NCI-H128 (cell line): Measurements from ENCODE around the gene C16orf96.

Source experiments
- DNase-seq: peaks from one replicate; lab custom pipeline; 2025; ENCODE audit not compliant: unreplicated experiment; lab: John Stamatoyannopoulos, UW

Gene C16orf96

DNA sequence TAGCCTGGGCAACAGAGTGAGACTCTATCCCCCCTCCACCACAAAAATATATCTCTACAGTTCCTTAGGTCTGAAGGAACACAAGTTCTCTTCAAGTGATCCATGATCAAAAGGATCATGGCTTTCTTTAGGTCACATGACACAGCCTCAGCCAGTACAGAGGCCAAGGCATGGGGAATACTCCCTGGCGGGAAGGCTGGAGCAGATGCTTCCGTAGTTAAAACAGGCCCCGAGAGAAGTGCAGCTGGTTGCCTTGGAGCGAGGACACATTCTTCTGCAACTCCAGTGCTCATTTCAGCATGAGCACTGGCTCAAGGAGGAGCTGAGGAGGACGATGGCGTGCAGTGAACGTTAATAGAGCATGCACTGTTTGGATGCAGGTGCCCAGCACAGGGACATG is 31.1 kb upstream of the C16orf96 start:
- DNase-seq, result no peak

DNA sequence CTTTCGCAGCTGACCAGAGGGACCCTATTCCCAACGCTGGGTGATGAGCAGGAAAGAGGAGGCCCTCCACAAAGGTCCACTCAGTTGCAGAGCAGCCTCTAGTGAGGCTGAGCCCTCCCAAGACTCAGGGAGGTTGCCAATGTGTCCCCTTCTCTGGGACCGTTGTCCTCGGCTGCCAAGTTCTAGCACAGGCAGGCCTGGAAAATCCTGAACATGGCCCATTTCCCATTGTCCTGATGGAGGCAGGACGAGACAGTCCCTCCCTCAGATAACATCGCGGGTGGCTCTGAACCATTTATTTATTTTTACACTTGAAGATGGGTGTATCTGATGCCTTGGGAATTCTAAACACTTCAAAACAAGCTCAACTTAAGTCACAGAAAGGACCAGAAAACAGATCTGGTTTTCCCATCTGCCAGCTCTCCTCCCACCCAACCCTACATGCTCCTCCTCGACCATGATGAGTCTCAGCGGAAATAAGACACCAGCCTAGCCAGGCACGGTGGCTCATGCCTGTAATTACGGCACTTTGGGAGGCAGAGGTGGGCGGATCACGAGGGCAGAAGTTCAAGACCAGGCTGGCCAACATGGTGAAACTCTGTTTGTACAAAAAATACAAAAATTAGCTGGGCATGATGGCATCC is 30.4 kb upstream of the C16orf96 start:
- DNase-seq, result no peak

DNA sequence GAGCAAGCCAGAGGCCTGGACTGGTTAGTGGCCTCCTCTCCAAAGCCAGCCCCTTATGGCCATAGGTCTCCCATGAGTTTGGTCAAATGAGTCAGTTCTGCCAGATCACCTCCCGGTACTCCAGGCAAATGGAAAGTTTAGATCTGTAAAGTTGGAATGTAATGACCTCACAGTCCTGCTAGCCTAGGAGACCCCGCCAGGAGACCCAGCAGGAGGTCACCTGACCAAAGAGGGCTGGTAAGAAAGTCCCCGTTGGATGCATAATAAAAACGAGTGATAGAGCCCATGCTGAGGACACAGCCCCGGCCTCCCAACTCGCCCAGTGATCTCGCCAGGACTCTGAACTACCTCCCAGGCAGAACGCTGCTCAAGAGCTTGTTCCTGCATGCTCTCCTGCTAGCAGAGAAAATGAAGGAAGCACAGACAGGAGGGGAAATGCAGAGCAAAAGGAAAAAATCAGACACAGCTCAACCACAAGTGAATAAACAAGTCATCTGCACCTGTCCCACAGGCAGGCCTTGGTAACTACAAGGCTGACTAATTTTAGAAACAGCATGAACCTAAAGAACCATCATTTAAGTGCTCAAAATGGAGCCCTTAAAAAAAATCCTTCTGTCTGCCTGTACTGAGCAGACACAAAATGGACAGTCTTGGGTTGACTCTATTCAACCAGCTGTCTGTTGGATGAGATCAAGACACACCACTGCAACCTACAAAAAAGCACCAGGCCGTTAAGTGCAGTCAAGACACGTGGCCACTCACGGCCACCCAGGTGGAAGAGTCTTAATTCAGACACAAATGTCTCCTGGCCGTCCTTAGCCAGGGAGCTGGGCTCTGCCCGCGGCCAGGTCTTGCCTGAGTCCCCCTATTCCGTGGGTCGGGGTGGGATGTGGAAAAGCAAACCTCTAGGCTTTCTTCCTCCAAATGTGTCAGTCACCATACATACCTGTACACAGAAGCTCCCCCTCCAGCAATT is 26.8 kb upstream of the C16orf96 start:
- DNase-seq, result no peak

DNA sequence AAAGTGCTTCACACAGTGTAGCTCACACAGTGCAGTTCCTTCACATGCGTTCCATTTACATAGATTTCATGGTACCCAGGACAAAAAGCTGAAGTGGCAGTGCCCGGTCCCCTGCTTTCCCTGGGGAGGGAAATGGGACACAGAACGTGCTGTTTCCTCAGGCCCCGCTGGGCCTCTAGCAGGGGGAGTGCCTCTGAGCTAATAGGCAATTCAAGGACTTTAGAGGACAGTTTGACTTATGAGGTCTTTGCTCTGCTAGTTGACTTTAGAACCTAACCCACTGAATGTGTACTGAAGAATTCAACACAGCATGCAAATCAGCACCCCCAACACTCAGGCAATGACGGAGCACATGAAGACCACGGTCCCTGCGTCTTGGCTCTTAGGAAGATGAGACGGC is 24.3 kb upstream of the C16orf96 start:
- no peak for DNase-seq

DNA sequence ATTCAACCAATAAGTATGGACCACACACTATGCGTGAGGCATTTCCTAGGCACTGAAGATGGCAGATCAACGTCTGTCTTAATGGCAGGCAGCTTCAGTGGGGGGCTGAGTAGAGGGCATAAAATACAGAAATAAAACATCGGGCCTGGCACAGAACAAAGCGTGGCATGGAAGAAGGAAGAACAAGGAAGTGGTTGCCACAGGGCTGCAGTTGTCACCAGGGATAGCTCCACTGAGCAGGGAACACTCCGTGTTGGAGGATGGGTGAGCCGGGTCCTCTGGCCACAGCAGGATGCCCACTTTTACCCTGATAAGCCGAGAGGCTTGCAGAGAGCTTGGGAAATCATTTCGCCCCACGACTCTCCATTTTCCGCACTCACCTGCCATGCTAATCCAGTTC is 23.9 kb upstream of the C16orf96 start:
- no peak for DNase-seq

DNA sequence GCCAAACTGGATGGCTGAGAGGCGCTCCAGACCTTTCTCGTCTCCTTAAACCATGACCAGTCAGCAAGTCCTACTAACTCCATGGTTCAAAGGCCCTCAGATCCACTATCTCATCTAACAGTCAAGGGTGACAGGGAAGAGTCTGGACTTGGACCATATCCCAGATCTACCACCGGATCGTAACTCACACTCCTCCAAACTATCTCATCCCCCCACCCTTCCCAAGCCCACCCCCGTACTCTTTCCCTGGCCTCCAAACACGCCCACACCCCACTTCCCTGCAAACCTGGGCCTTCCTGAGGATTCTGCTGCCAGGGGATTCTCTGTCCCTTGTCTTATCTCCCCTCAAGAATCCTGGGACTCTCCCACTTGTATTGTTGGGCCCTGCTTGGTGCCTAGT is 22.6 kb upstream of the C16orf96 start:
- DNase-seq, result no peak

DNA sequence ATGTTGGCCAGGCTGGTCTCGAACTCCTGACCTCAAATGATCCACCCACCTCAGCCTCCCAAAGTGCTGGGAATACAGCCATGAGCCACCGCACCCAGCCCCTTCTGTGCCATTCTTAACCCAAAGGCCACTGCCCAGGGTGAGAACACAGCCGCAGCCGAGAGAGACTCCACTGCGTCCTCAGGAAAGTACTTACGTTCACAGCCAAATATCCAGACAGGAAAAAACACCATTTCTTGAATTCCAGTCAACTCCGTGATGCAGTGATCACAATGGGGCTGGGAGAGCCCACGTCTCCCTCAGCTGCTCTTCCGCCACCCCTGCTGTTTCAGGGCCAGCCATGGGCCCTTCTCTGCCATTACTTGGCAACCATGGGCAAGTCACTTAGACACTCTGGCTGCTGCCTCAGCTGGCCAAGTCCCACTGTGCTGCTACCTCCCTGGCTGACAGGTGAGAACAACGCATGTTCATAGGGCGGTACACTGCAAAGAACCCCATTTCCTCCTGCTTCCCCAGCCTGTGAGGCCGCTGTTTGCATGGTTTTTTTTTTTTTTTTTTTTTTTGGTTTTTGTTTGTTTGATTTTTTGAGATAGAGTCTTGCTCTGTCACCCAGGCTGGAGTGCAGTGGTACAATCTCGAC is 21.9 kb upstream of the C16orf96 start:
- no peak for DNase-seq

DNA sequence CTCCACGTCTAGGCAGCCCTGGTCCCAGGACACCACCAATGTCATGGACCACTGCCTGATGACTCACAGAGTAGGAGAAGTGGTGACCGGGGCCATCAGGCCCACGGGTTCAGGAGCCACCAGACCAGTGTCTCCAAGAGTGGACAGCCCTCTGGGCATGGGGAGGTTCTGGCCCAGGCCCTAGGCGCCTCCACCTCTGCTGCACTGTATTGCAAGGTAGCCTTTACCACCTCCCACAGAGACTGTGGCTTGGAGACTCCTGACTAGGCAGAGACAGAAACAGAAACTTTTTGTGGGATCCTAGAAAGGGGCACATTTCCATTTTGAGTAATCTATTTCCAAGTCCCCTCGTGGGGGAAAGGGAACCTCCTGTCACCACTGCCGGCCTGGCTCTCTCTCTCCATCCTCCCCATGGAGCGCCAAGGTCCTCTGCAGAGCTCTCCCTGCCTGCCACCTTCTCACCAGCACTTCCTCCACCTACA is 20.5 kb upstream of the C16orf96 start:
- no peak for DNase-seq

DNA sequence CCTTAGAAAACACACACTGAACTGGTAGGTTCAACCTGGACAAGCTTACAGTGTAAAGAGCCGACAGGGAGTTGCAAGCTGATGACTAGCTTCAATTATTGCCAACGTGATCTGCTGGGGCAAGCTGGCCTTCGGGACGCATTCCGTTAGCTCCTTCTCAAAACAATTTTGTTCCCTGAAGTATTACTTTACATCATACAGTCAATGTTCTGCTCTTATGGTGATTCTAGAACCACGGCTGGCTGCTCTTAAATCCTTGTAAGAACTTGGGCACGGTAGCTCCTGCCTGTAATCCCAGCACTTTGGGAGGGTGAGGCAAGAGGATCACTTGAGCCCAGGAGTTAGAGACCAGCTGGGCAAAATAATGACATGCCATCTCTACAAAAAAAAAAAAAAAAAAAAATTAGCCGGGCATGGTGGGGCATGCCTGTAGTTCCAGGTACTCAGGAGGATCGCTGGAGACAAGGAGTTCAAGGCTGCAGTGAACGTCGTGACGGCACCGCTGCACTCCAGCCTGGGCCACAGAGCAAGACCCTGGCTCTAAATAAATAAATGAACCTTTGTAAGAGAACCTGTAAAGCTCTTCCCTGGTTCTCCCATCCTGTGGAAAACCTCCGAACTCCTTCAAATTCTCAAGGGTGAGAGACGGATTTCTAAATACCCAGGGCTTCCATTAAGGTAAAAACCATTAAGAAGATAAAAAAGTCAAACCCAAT is 19.6 kb upstream of the C16orf96 start:
- DNase-seq, result no peak

DNA sequence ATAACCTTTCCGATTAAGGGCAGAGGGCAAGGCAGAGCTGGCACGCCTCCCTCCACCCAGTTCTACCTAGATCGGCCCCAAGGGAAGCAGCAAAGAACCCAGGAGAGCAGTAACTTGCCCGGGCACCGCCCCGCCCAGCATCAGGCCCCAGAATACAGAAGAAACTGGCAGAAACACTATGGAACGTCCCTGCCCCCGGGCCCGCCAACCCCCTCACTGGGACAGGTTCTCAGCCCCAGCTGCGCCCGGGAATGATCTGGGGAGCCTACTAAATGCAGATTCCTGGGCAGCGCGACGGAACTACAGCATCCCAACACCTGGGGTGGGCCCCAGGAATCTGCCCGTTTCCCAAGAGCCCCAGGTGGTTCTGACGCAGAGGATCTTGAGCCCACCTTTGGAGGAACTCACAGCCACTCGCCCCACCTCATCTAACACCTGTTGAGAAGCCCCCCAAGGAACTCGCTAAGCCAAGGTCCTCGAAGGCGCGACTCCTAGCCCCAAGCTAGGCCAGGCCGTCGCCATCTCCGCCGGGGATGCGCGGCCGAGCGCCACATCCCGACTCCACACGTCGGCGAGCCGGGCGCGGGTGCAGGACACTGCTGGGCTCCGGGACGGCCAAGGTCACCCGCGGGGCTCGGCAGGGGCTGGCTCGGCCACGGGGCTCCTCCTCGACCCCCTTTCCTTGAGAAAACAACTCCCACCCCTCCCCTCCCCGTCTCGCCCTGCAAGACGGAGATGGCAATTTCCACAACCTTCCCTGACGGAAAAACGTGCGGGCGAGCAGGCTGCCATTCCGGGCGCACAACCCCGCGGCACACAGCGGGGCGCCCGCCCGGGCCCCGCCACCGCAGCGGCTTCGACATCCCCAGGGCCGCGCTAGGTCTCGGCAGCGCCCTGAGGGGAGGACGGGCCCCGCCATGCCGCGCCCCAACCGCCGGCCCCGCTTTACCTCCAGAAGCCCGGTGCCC is 18.5 kb upstream of the C16orf96 start:
- no peak for DNase-seq

DNA sequence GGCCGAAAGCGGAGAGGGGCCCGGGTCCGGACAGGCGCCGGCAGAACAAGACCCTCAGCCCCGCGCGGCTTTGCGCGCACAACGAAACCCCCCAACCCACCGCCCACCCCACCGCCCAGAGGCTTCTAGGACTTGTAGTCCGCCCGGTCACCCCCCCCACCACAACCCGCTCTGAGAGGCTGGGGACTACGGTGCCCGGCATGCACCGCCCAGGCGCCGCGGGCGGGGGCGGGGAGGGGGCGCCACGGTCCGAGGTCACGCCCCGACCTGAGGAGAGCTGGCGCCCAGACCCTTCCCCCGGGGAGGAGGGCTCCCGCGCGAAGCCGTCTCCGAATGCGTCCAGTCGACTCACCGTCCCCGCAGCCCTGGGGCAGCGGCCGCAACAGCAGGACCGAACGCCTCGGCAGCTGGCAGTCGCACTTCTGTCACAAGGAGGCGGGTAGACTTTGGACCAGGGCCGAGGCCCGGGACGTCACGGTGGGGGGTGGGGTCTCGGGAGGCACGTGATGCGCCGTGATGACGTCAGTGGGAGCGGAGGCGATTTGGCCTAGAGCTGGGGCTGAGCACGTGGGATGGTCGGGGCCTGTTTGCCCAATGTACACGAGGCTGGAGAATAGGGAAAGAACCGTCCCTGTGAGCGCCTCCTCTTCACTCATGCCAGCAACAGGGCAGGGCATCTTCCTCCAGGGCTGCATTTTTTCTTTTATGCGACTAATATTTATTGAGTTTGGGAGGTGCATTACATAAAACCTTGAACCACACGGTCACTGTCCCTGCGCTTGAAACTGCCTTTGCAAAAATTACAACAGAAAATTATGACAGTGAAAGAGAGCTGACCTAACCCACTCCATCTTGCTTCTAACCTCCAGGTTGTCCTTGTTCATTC is 17.5 kb upstream of the C16orf96 start, which contains the start of gene CDIP1:
Gene CDIP1, minus strand, starts transcription at position 424 of the 886 bp plus-strand sequence. CDS start 24,643 bp downstream, outside the sequence.
- peak; percentile 72 for DNase-seq

DNA sequence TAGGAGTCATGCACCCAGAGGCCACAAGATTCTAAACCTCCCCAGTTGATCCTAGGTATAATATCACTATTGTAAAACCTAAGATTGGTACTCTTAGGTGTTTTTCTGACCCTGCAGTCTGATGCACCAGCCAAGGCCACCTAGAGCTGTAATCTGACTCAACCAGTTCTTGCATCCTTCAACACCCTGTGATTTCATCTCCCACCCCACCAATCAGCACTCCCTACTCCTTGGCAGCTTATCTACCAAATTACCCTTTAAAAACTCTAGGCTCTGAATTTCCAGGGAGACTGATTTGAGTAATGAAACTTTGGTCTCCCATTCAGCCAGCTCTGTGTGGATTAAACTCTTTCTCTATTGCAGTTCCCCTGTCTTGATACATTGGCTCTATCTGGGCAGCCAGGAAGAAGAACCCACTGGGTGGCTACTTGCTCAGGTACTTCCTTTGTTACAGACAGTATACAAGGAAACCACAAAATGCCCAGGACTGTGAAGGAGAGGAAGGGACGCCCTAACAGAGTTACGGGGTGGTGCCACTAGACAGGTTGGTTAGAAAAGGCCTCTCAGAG is 16.3 kb upstream of the C16orf96 start:
- DNase-seq, result no peak

DNA sequence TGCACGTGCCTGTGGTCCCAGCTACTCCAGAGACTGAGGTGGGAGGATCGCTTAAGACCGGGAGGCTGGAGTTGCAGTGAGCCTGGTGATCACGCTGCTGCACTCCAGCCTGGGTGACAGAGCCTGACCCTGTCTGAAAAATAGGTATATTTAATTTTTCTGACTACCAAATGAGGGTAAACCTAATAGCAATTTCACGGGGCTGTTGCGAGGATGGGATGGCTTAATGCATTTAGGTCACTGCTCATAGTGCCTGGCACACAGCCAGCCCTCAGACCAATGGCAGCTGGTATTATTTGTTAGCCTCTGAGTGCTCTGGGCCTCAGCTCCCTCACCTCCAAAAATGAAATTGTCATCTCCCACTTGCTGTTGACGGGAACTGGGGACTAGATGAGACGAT is 11.7 kb upstream of the C16orf96 start:
- DNase-seq, result no peak

DNA sequence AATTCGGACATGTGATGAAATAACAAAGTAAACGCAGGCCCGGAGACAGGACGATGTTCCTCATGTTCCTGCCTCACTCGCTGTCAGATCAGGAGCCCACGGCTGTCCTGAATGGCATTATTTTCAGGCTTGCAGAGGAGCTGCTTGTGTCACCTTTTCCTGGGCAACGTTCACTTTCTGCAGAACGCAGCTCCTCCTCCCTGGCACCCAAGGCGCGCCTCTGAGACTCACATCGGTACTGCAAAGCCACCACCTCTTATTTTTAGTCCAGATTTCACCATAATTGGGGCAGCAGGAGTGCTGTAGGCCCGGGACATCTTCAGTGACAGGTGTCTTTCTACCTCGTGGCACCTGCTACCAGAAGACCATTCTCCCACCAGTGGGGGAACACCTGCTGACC is 8.0 kb upstream of the C16orf96 start:
- DNase-seq, result no peak

DNA sequence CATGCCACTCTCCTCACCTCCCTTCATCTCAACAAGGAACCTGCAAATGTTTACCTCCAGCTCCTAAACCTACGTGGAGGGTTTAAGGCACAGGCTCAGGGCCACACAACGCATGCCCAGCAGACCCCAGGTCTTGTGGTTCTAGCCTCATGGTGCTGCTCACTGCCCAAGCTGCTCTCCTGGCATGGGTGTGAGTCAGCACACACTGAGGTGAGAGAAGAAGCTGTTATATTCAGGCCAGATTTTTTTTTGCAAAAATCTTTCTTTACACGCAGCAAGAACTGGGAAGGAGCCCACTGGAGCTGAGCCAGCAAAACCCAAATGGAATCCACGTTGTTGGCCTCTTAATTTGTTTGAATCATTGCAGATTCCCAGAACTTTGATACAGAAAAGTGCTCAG is 5.5 kb upstream of the C16orf96 start:
- DNase-seq, result no peak

DNA sequence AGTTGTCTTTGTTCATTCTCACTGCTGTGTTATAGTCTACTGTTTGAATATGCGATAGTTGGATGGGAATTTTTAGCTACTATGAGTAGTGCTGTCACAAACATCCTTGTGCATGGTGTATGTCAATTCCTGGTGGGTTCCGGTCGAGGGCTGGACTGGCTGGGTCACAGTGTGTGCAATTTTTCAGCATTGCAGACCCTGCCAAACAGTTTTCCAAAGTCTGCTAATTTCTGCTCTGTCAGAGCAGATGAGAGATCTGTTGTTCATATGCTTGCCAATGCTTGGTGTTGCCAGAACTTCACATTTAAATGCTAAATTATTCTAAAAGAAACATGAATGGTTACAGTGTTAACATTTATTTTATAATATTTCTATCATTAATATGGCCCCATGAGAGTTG is 3.6 kb upstream of the C16orf96 start:
- DNase-seq, result no peak

DNA sequence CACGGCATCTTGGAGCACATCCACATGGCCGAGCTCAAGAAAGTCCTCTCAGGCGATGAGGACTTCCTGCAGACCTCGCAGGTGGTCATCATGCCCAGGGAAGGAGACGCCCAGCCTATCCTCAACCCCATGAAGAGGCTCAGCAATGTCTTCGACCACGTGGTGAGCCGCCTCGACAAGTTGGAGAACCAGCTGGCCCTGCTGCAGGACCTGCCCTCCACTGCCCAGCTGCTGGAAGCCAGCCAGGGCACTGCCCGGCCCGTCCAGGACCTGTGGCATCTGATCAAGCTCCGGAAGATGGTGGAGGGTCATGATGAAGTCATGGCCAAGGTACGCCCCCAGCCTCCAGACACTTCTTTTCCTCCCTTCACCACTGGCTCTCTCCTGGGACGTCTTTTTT is 440 bp downstream of the C16orf96 start:
- no peak for DNase-seq

DNA sequence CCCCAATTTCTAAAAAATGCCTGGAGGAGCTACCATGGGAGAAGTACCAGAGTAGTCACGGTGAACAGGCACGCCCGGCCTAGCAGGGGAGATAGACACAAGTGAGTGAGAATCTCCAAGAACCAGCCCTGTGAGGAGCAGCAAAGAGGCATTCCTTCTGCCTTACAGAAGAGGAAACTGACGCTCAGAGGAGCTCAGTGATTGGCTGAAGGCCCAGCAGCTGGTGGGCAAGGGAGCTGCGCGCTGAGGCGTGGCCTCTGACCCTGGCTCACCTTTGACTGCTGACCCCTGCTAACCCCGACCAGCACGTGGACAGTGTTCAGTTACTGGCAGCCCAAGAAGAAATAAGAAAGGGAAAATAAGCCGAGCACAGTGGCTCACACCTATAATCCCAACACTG is 1.8 kb downstream of the C16orf96 start:
- no peak for DNase-seq

DNA sequence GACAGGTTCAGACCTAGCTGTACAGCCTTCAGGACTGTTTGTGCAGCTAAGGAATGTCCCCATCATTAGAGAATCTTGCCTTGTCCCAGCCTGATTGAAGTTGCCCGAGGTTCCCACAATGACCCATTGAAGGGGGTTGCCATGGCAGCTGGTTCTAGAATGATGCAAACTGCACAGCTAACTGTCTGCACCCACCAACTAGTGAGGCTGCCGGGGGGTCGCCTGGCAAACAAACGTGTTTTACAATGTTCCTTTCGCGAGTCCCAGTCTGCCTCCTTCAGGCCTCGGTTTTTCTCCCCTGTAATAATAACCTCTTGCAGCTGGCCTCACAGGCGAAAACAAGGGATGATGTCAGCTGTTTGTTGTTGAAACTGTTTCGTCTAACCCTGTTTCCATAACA is 5.5 kb downstream of the C16orf96 start:
- DNase-seq, result no peak
